Adrenal gland (tissue), 5 donors: Measurements from ENCODE around the gene RPL29.

Source experiments
- CTCF ChIP-seq, 6 experiments: fragments of 450-650 bp in 4 of 6; fragments of 200-600 bp in 2 of 6; sonication (generic) in 1 of 6; IDR thresholded peaks; 1 replicate in 5 of 6; 2 replicates in 1 of 6; pipeline versions ENCODE4 v1.5.1 to v1.8.0; 2016 to 2021; ENCODE audit warnings: antibody characterized with exemption in 6 of 6, mild to moderate bottlenecking in 2 of 6, moderate library complexity in 1 of 6
- POLR2A ChIP-seq, 2 donors: fragments of 450-650 bp; IDR thresholded peaks; one replicate each; pipeline ENCODE4 v1.6.1; 2017; ENCODE audit warnings: antibody characterized with exemption in 2 of 2, mild to moderate bottlenecking in 2 of 2, moderate library complexity in 1 of 2
- donor health status: DM: no; HTN: no; CAD: no.

GRCh38 chr3:52023860-52024764 is 28.4 kb upstream of the RPL29 start:
- TF ChIP-seq CTCF (IDR thresholded peaks at IDR 0.05), result no peak
- TF ChIP-seq POLR2A (IDR thresholded peaks at IDR 0.05), result no peak
